Measurements from ENCODE around the gene TNFSF15. TPM values are rescaled to one million over a fixed set of nuclear protein-coding genes. Genes with fewer than 3 reads are reported as not detected.

Gene TNFSF15
- total and polyA plus RNA-seq, 2 donors (not counting 1 experiment from before 2014, with no cell fraction given), result 0.03 TPM; not detected in 1

GRCh38 chr9:114810614-114811013, 4.8 kb upstream of the TNFSF15 start:
- H3K4me1 ChIP-seq (ENCODE audit: control insufficient read depth in 2 of 2, insufficient read depth in 2 of 2, low read length in 2 of 2), result peaks cover 36 to 37% of the 10 kb centered on the region in 2 donors
- DNase-seq, result no peak
- no peak overlapping the region for H3K4me3 Mint-ChIP-seq
- H3K4me3 ChIP-seq (ENCODE audit: control extremely low read depth in 1 of 5, extremely low read depth in 1 of 5, insufficient read depth in 1 of 5, low read depth in 2 of 5, low read length in 4 of 5), result no peak overlapping the region
- intact Hi-C loops (cut with micrococcal nuclease), result no loop called here
- no peak for ATAC-seq (ENCODE audit: low read depth)
- no peak for TF ChIP-seq CTCF (IDR thresholded peaks at IDR 0.05)
- TF ChIP-seq EZH2 (IDR thresholded peaks at IDR 0.05; ENCODE audit: borderline replicate concordance, insufficient read depth, low read depth, low read length, poor library complexity, severe bottlenecking), result no peak
- ChIA-PET CTCF (no interaction called here), POLR2A (no interaction called here)
- WGBS (ENCODE audit: insufficient coverage), result 90% methylated on average over 2 of the region's 3 CpGs
- no peak overlapping the region for H3K9ac ChIP-seq (ENCODE audit: low read length)
- H3K79me2 ChIP-seq (ENCODE audit: control insufficient read depth, insufficient read depth, low read length), result no peaks in the 10 kb centered on the region
- H3K27ac Mint-ChIP-seq, result no peak overlapping the region
- no peaks in the 10 kb centered on the region for H3K36me3 ChIP-seq (replicated peaks in 1 of 2; ENCODE audit: control extremely low read depth in 1 of 2, control insufficient read depth in 1 of 2, extremely low read depth in 1 of 2, insufficient read depth in 2 of 2, low read length in 1 of 2)
- H3K9me3 ChIP-seq (ENCODE audit: control extremely low read depth in 1 of 3, control insufficient read depth in 2 of 3, insufficient read depth in 1 of 3, low read length in 2 of 3), result no peaks in the 10 kb centered on the region
- H3K4me2 ChIP-seq (replicated peaks; ENCODE audit: low read depth, low read length, poor library complexity, severe bottlenecking), result no peak overlapping the region
- no peaks in the 10 kb centered on the region for H3K9me3 Mint-ChIP-seq (ENCODE audit: insufficient read depth)
- H3K27me3 ChIP-seq (replicated peaks in 1 of 4; ENCODE audit: control extremely low read depth in 1 of 4, control insufficient read depth in 3 of 4, insufficient read depth in 4 of 4, low read length in 3 of 4), result peaks cover 0 to 9% (median 4%) of the 10 kb centered on the region in 4 experiments
- H3K27me3 Mint-ChIP-seq, result peaks cover 51% of the 10 kb centered on the region
- no peak overlapping the region for H3K27ac ChIP-seq (ENCODE audit: low read length in 2 of 2)
- no peak overlapping the region for H2AFZ ChIP-seq (ENCODE audit: insufficient read depth, low read depth, low read length, poor library complexity, severe bottlenecking)
- H4K20me1 ChIP-seq (ENCODE audit: control insufficient read depth, insufficient read depth, low read length, poor library complexity, severe bottlenecking), result no peaks in the 10 kb centered on the region
- peaks cover 38% of the 10 kb centered on the region for H3K4me1 Mint-ChIP-seq

- no peak for ATAC-seq (ENCODE audit: low read depth)
- Mint-ChIP-seq H3K9me3 (ENCODE audit: insufficient read depth) (no peaks in the 10 kb centered on the region), H3K27ac (peak overlapping the region; percentile 59), H3K27me3 (peaks cover 28% of the 10 kb centered on the region), H3K4me3 (peak overlapping the region; percentile 77), H3K4me1 (peaks cover 42% of the 10 kb centered on the region)
- Histone ChIP-seq H3K27ac (ENCODE audit: low read length in 2 of 2) (peak overlapping the region in 1 of 2 donors; percentile 27), H3K9me3 (ENCODE audit: control extremely low read depth in 1 of 3, control insufficient read depth in 2 of 3, insufficient read depth in 1 of 3, low read length in 2 of 3) (no peaks in the 10 kb centered on the region), H4K20me1 (ENCODE audit: control insufficient read depth, insufficient read depth, low read length, poor library complexity, severe bottlenecking) (no peaks in the 10 kb centered on the region), H2AFZ (ENCODE audit: insufficient read depth, low read depth, low read length, poor library complexity, severe bottlenecking) (no peak overlapping the region), H3K27me3 (replicated peaks in 1 of 4; ENCODE audit: control extremely low read depth in 1 of 4, control insufficient read depth in 3 of 4, insufficient read depth in 4 of 4, low read length in 3 of 4) (no peaks in the 10 kb centered on the region), H3K4me2 (replicated peaks; ENCODE audit: low read depth, low read length, poor library complexity, severe bottlenecking) (peak overlapping the region; percentile 72), H3K4me3 (ENCODE audit: control extremely low read depth in 1 of 5, extremely low read depth in 1 of 5, insufficient read depth in 1 of 5, low read depth in 2 of 5, low read length in 4 of 5) (peak overlapping the region in 4 of 5 experiments; percentile 27 to 46 (median 36)), H3K4me1 (ENCODE audit: control insufficient read depth in 2 of 2, insufficient read depth in 2 of 2, low read length in 2 of 2) (peaks cover 38 to 39% of the 10 kb centered on the region in 2 donors), H3K36me3 (replicated peaks in 1 of 2; ENCODE audit: control extremely low read depth in 1 of 2, control insufficient read depth in 1 of 2, extremely low read depth in 1 of 2, insufficient read depth in 2 of 2, low read length in 1 of 2) (no peaks in the 10 kb centered on the region), H3K9ac (ENCODE audit: low read length) (peak overlapping the region; percentile 32), H3K79me2 (ENCODE audit: control insufficient read depth, insufficient read depth, low read length) (no peaks in the 10 kb centered on the region)
- ChIA-PET CTCF (interaction anchor here (0.7 to 1.5 kb wide), 3 partner anchors 46 to 100 kb away, joined by 3 to 4 read pairs (median 4); no protein-coding TSS in a partner anchor), POLR2A (interaction anchor here (0.6 kb wide), 1 partner anchor 138 kb away, joined by 4 read pairs; no protein-coding TSS in a partner anchor)
- no peak for TF ChIP-seq EZH2 (IDR thresholded peaks at IDR 0.05; ENCODE audit: borderline replicate concordance, insufficient read depth, low read depth, low read length, poor library complexity, severe bottlenecking)
- no peak for TF ChIP-seq CTCF (IDR thresholded peaks at IDR 0.05)
- no peak for DNase-seq
- intact Hi-C loops (cut with micrococcal nuclease), result no loop called here
- WGBS (ENCODE audit: insufficient coverage), result 0% methylated on average over 1 of the region's 2 CpGs
Observed at GRCh38 chr9:114806526-114806900, 674 bp upstream of the TNFSF15 start.
